Measurements from ENCODE around the gene EYA4.

GRCh38 chr6:133423242-133423641, 182.1 kb downstream of the EYA4 start:
- TF ChIP-seq POLR2A (IDR thresholded peaks at IDR 0.05) = no peak
- no peak for TF ChIP-seq CTCF (IDR thresholded peaks at IDR 0.05)

All from breast epithelium (tissue), 3 donors.